Measurements from ENCODE around the gene ERAL1. TPM values are rescaled to one million over a fixed set of nuclear protein-coding genes. Genes with fewer than 3 reads are reported as not detected.

ERAL1 gene
- total and polyA plus RNA-seq, 2 of the 8 experiments (the other 6 are each of a cell fraction or from before 2014, with no cell fraction given) = 67.8 to 122 TPM

DNA sequence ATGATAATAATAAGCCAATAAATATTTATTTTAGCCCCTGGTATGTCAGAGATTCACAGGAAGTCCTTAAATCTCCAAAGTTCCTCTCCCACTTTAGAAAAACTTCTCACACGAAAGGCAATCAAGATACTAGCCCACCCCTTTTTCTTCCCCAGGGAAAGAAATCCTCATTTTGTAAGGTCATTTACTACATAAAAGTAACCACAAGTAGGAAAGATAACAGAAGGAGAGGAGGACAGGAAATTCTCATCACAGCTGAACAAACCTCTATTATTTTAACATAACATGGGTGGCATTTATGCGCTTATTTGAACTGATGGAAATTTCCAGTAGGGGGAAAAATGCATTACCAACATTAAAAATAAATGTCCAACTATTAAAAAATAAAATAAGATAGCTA lies 15.6 kb upstream of the ERAL1 start (continued):
- TF ChIP-seq, protein P1, sequence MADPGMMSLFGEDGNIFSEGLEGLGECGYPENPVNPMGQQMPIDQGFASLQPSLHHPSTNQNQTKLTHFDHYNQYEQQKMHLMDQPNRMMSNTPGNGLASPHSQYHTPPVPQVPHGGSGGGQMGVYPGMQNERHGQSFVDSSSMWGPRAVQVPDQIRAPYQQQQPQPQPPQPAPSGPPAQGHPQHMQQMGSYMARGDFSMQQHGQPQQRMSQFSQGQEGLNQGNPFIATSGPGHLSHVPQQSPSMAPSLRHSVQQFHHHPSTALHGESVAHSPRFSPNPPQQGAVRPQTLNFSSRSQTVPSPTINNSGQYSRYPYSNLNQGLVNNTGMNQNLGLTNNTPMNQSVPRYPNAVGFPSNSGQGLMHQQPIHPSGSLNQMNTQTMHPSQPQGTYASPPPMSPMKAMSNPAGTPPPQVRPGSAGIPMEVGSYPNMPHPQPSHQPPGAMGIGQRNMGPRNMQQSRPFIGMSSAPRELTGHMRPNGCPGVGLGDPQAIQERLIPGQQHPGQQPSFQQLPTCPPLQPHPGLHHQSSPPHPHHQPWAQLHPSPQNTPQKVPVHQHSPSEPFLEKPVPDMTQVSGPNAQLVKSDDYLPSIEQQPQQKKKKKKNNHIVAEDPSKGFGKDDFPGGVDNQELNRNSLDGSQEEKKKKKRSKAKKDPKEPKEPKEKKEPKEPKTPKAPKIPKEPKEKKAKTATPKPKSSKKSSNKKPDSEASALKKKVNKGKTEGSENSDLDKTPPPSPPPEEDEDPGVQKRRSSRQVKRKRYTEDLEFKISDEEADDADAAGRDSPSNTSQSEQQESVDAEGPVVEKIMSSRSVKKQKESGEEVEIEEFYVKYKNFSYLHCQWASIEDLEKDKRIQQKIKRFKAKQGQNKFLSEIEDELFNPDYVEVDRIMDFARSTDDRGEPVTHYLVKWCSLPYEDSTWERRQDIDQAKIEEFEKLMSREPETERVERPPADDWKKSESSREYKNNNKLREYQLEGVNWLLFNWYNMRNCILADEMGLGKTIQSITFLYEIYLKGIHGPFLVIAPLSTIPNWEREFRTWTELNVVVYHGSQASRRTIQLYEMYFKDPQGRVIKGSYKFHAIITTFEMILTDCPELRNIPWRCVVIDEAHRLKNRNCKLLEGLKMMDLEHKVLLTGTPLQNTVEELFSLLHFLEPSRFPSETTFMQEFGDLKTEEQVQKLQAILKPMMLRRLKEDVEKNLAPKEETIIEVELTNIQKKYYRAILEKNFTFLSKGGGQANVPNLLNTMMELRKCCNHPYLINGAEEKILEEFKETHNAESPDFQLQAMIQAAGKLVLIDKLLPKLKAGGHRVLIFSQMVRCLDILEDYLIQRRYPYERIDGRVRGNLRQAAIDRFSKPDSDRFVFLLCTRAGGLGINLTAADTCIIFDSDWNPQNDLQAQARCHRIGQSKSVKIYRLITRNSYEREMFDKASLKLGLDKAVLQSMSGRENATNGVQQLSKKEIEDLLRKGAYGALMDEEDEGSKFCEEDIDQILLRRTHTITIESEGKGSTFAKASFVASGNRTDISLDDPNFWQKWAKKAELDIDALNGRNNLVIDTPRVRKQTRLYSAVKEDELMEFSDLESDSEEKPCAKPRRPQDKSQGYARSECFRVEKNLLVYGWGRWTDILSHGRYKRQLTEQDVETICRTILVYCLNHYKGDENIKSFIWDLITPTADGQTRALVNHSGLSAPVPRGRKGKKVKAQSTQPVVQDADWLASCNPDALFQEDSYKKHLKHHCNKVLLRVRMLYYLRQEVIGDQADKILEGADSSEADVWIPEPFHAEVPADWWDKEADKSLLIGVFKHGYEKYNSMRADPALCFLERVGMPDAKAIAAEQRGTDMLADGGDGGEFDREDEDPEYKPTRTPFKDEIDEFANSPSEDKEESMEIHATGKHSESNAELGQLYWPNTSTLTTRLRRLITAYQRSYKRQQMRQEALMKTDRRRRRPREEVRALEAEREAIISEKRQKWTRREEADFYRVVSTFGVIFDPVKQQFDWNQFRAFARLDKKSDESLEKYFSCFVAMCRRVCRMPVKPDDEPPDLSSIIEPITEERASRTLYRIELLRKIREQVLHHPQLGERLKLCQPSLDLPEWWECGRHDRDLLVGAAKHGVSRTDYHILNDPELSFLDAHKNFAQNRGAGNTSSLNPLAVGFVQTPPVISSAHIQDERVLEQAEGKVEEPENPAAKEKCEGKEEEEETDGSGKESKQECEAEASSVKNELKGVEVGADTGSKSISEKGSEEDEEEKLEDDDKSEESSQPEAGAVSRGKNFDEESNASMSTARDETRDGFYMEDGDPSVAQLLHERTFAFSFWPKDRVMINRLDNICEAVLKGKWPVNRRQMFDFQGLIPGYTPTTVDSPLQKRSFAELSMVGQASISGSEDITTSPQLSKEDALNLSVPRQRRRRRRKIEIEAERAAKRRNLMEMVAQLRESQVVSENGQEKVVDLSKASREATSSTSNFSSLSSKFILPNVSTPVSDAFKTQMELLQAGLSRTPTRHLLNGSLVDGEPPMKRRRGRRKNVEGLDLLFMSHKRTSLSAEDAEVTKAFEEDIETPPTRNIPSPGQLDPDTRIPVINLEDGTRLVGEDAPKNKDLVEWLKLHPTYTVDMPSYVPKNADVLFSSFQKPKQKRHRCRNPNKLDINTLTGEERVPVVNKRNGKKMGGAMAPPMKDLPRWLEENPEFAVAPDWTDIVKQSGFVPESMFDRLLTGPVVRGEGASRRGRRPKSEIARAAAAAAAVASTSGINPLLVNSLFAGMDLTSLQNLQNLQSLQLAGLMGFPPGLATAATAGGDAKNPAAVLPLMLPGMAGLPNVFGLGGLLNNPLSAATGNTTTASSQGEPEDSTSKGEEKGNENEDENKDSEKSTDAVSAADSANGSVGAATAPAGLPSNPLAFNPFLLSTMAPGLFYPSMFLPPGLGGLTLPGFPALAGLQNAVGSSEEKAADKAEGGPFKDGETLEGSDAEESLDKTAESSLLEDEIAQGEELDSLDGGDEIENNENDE (IDR thresholded peaks at IDR 0.05; ENCODE audit: insufficient replicate concordance, low read length) = no peak
- TF ChIP-seq SP2 (IDR thresholded peaks at IDR 0.05; ENCODE audit: low read length) = no peak
- no peak for TF ChIP-seq SIRT6 (IDR thresholded peaks at IDR 0.05; ENCODE audit: low read length)
- TF ChIP-seq RXRA (IDR thresholded peaks at IDR 0.05; ENCODE audit: insufficient read depth, low read depth, low read length) = no peak
- TF ChIP-seq BACH1 (IDR thresholded peaks at IDR 0.05; ENCODE audit: low read length) = no peak

Data from H1 (cell line).